BE2C (cell line): ENCODE data around the gene COP1.

Source experiments
- DNase-seq: peaks from one replicate; pipeline ENCODE4 v3.0.0-alpha.2; 2020
- H3K27me3 ChIP-seq: fragments of 250-450 bp; sonication (Bioruptor Pico); 2 replicates; pipeline ENCODE4 v1.5.1; 2020; ENCODE audit warnings: mild to moderate bottlenecking
- H3K36me3 ChIP-seq: fragments of 250-450 bp; sonication (Bioruptor Pico); 2 replicates; pipeline ENCODE4 v1.5.1; 2020; ENCODE audit warnings: mild to moderate bottlenecking
- H3K4me1 ChIP-seq: fragments of 250-450 bp; sonication (Bioruptor Pico); 2 replicates; pipeline ENCODE4 v1.5.1; 2020
- H3K4me3 ChIP-seq: 2 replicates; pipeline ENCODE4 v1.5.1; 2011; ENCODE audit warnings: low read depth, low read length
- H3K9me3 ChIP-seq: fragments of 250-450 bp; sonication (Bioruptor Pico); 2 replicates; pipeline ENCODE4 v1.5.1; 2020
- CTCF ChIP-seq: IDR thresholded peaks from 2 replicates; pipeline ENCODE4 v1.5.1; 2012; ENCODE audit warnings: mild to moderate bottlenecking, low read depth, low read length

Gene COP1

GRCh38 chr1:175941164-175941563 is 265.9 kb downstream of the COP1 start:
- no peak for DNase-seq
- H3K27me3 ChIP-seq = no peaks in the 10 kb centered on the region
- peaks cover 6% of the 10 kb centered on the region; the same call in 1 of the 2 replicates for H3K36me3 ChIP-seq
- H3K4me3 ChIP-seq = no peak overlapping the region
- no peaks in the 10 kb centered on the region for H3K4me1 ChIP-seq
- H3K9me3 ChIP-seq = no peaks in the 10 kb centered on the region
- no peak for TF ChIP-seq CTCF

- Histone ChIP-seq H3K36me3 (peaks cover 3% of the 10 kb centered on the region; the same call in 1 of the 2 replicates), H3K4me3 (no peak overlapping the region), H3K27me3 (no peaks in the 10 kb centered on the region), H3K4me1 (no peaks in the 10 kb centered on the region), H3K9me3 (no peaks in the 10 kb centered on the region)
- DNase-seq = no peak
- TF ChIP-seq CTCF = no peak
Observed at GRCh38 chr1:175936736-175937135, 270.4 kb downstream of the COP1 start.

GRCh38 chr1:175935566-175936115 is 271.4 kb downstream of the COP1 start:
- Histone ChIP-seq H3K4me1 (no peaks in the 10 kb centered on the region), H3K27me3 (no peaks in the 10 kb centered on the region), H3K4me3 (no peak overlapping the region), H3K9me3 (no peaks in the 10 kb centered on the region), H3K36me3 (peaks cover 3% of the 10 kb centered on the region; the same call in 1 of the 2 replicates)
- no peak for DNase-seq
- TF ChIP-seq CTCF = no peak

GRCh38 chr1:175935166-175935565 is 271.9 kb downstream of the COP1 start:
- no peak for DNase-seq
- no peaks in the 10 kb centered on the region for H3K9me3 ChIP-seq
- no peaks in the 10 kb centered on the region for H3K4me1 ChIP-seq
- H3K27me3 ChIP-seq = no peaks in the 10 kb centered on the region
- no peak for TF ChIP-seq CTCF
- no peak overlapping the region for H3K4me3 ChIP-seq
- peaks cover under 1% of the 10 kb centered on the region; the same call in 1 of the 2 replicates for H3K36me3 ChIP-seq

GRCh38 chr1:175933801-175934200 is 273.3 kb downstream of the COP1 start:
- Histone ChIP-seq H3K4me3 (no peak overlapping the region), H3K4me1 (no peaks in the 10 kb centered on the region), H3K27me3 (no peaks in the 10 kb centered on the region), H3K36me3 (no peaks in the 10 kb centered on the region), H3K9me3 (no peaks in the 10 kb centered on the region)
- TF ChIP-seq CTCF = no peak
- DNase-seq = no peak

- no peak for DNase-seq
- no peak for TF ChIP-seq CTCF
- Histone ChIP-seq H3K9me3 (no peaks in the 10 kb centered on the region), H3K4me3 (no peak overlapping the region), H3K4me1 (no peaks in the 10 kb centered on the region), H3K27me3 (no peaks in the 10 kb centered on the region), H3K36me3 (no peaks in the 10 kb centered on the region)
Observed at GRCh38 chr1:175927944-175928343, 279.1 kb downstream of the COP1 start.
